PFSK-1 (cell line): ENCODE measurements around the gene SEZ6L.

ENCODE experiments used
- FOXP2 ChIP-seq: optimal IDR thresholded peaks from 2 replicates; pipeline ENCODE3; 2011; ENCODE audit warnings: borderline replicate concordance, control low read depth, inconsistent platforms; ENCODE audit not compliant: insufficient read depth; ENCODE audit errors: extremely low read length, extremely low read depth
- POLR2AphosphoS5 ChIP-seq: IDR thresholded peaks from 2 replicates; pipeline ENCODE4 v1.6.1; 2012; ENCODE audit warnings: low read depth, mild to moderate bottlenecking, control low read depth, low read length, moderate library complexity
- SIN3A ChIP-seq: IDR thresholded peaks from 2 replicates; pipeline ENCODE4 v1.6.1; 2012; ENCODE audit warnings: mild to moderate bottlenecking, low read length, moderate library complexity, borderline replicate concordance; ENCODE audit not compliant: insufficient read depth
- TAF1 ChIP-seq: IDR thresholded peaks from 2 replicates; pipeline ENCODE4 v1.6.1; 2012; ENCODE audit warnings: low read length, control low read depth, borderline replicate concordance; ENCODE audit not compliant: insufficient read depth
- TF ChIP-seq, protein P1 (sequence below), 2 experiments: IDR thresholded peaks; 2 replicates each; pipeline versions ENCODE4 v1.6.1 to v1.8.0; 2011 to 2012; ENCODE audit warnings: low read depth in 2 of 2, low read length in 2 of 2, control low read depth in 1 of 2, inconsistent platforms in 1 of 2, mild to moderate bottlenecking in 1 of 2, moderate library complexity in 1 of 2; ENCODE audit not compliant: insufficient read depth in 1 of 2

SEZ6L gene

DNA sequence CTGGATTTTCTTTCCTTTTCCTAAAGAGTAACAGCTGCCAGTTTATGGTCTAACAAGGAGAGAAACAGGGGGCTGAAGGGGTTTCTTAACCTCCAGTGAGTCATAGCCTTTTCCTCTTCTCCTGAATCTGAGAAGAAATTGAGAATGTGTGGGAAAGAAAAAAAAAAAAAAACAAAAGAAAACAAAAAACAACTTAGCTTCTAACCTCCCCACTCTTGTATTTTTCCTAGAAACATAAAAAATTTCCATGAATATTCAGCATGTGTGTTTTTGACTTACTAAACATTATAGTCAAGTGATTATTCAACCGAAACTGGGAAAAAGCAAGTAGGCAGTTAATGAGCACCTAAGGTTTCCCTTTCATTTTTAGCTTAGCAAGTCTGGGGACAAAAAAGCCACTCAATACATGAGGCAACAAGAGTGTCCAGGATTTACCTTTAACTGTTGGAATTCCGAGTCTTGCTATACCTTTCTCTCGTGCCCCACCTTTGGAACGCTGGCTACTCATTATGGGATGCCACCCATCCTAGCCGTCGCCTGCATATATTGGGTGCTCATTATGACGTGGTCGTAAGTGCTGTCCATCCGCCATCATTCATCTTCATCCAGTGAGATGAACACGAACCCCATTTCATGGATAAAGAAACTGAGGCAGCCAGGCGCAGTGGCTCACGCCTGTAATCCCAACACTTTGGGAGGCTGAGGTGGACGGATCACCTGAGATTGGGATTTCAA lies 262.2 kb downstream of the SEZ6L start:
- TF ChIP-seq POLR2AphosphoS5, result no peak
- no peak for TF ChIP-seq FOXP2
- no peak for TF ChIP-seq TAF1

DNA sequence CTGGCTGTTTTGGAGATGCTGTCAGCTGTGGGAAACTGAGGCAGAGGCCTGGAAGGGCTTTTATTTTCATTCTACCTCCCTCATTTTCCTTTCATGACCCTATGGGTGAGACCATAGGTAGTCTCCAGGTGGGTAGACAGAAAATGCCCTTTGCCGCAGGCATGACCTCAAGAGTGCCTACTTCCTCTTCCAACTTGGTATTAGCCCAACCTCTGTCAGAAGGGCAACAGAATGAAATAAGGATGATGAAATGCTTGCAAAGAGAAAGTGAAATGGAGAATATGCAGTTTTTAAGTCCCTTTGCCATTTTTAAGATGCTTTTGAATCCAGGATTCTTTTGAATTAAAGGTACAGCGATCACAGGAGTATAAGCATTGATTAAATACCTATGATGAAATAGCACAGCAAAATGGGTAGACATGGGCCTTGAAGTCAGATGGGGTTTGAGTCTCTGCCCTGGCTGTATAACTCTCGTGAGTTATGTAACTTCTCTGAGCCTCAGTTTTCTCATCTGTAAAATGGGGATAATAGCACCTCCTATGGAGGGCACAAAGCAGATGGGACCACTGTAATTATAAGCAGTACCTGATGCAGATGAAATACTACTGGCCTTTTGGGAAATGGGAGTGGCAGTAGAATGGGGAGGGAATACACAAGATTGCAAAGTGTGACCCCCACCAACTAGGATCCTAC lies 263.5 kb downstream of the SEZ6L start:
- no peak for TF ChIP-seq SIN3A
- TF ChIP-seq, protein P1, sequence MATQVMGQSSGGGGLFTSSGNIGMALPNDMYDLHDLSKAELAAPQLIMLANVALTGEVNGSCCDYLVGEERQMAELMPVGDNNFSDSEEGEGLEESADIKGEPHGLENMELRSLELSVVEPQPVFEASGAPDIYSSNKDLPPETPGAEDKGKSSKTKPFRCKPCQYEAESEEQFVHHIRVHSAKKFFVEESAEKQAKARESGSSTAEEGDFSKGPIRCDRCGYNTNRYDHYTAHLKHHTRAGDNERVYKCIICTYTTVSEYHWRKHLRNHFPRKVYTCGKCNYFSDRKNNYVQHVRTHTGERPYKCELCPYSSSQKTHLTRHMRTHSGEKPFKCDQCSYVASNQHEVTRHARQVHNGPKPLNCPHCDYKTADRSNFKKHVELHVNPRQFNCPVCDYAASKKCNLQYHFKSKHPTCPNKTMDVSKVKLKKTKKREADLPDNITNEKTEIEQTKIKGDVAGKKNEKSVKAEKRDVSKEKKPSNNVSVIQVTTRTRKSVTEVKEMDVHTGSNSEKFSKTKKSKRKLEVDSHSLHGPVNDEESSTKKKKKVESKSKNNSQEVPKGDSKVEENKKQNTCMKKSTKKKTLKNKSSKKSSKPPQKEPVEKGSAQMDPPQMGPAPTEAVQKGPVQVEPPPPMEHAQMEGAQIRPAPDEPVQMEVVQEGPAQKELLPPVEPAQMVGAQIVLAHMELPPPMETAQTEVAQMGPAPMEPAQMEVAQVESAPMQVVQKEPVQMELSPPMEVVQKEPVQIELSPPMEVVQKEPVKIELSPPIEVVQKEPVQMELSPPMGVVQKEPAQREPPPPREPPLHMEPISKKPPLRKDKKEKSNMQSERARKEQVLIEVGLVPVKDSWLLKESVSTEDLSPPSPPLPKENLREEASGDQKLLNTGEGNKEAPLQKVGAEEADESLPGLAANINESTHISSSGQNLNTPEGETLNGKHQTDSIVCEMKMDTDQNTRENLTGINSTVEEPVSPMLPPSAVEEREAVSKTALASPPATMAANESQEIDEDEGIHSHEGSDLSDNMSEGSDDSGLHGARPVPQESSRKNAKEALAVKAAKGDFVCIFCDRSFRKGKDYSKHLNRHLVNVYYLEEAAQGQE (IDR thresholded peaks at IDR 0.05; ENCODE audit: insufficient read depth in 1 of 2, low read depth in 2 of 2, low read length in 2 of 2), result no peak
- no peak for TF ChIP-seq POLR2AphosphoS5
